ENCODE measurements around the gene ASTN2.

The ASTN2 gene

GRCh38 chr9:116789081-116789480 is 625.8 kb downstream of the ASTN2 start:
- DNase-seq: no peak

GRCh38 chr9:116786737-116787136 is 628.1 kb downstream of the ASTN2 start:
- DNase-seq: no peak

DNA sequence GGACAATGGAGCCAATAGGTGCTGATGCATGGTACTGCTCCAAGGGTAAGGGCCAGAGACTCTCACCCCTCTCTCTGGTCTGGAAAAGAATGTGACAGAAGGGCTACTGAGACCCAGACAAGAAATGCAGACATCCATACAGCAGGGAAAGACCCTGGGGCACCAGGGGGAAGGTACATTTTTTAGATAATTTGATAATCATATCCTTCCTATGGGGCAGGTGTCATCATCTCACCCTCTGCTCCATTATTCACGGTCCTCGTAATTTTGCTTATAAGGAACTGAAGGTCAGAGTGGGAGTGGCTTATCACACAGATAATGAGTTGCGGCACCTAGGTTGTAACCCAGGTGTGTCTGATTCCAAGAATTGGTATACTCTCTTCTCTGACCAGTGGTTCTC is 637.7 kb downstream of the ASTN2 start:
- DNase-seq: no peak

- DNase-seq: no peak
These were observed 640.3 kb downstream of the ASTN2 start for GRCh38 chr9:116774421-116775180.

DNA sequence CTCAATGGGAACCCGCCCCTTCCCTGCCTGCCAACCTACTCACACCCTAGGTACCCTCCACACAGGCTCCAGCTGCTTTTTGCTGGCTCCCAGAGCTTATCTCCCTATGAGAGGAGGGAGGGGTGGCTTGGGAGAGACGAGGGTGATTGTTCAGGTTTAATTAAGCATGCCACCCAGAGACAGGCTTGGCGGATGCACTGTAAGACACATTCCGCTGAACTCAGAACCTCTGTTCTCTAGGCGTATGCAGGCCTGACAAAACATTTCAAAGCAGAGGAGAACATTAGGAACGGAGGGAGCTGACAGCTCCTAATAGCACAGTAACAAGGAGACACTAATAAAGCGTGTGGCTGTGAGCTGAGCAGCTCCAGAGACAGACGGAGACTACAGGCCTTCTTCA is 647.6 kb downstream of the ASTN2 start:
- peak; percentile 19 for DNase-seq

DNA sequence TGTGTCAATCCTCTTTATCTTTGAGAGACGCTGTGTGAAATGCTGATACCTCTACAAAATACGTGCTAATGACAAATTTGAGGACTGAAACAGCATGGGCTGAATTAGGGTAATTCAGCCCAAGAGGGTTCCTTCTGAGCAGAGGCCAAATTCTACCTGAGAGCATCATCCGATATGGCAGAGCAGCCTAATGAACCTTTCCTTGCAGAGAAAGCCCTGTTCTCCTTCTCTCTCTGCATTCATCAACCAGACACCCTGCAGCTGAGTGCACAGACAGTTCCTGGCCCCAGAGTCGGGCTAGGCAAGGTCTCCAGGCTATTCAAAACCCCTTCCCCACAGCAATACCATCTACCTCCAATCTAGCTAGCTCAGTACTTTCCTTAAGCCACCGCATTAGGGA is 649.8 kb downstream of the ASTN2 start:
- DNase-seq: no peak

DNA sequence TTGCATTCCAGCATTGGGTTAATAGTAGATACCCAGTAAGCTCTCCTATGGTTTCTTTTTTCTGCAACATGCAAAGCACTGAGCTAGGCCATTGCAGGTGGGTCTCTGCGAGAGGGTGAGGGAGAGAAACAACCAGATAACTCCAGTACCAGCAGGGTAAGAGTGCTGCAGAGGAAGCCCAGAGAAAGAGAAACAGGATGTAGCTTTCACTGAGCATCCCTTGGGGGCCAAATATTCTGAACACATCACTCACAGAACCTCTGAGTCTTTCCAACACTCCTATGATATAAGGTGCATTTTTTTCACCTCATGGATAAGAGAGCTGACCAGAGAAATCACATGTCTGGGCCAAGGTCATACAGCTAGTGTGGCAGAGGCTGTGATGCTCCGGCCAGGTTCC is 651.1 kb downstream of the ASTN2 start:
- DNase-seq: no peak

- no peak for DNase-seq
These were observed 654.2 kb downstream of the ASTN2 start for GRCh38 chr9:116760636-116761035.

DNA sequence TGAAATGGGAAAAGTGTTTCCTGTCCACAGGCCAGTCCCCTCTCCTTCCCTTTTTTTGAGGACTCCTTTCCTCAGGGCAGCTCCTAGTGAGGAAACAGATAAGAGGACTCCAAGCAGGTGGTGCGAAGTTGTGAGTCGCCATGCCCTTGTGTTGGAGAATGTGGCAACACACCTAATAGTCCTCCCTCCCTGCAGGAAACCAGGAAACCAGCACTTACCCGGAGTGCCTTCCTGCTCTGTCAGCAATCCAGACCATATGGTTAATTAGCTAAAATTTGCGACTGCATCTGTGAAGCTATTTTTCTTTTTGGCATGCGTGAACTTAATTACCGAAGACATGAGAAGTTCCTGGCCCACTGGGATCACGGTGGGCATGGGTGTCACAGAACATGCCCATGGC is 657.8 kb downstream of the ASTN2 start:
- DNase-seq: no peak

- DNase-seq: no peak
These were observed 661.5 kb downstream of the ASTN2 start for GRCh38 chr9:116753389-116753788.

DNA sequence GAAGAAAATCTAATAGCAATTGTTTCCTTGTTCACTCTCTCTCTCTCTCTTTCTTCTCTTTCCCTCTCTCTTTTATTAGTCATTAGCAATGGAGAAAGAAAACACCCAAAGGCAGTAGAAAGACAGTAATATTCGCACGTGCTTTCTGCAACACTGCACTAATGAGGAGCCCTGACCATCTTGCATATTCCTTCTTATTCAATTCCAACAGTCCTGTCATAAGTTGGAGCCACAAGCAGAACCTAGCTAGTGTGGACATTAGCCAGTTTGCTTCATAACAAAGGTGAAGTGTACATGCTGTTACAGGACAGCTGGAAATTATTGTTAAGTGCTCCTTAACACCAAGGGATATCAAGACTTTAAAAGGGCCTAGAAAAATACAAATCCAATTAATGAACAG is 664.3 kb downstream of the ASTN2 start:
- DNase-seq: no peak

- no peak for DNase-seq
These were observed 665.1 kb downstream of the ASTN2 start for GRCh38 chr9:116749772-116750171.

GRCh38 chr9:116749176-116749575 is 665.7 kb downstream of the ASTN2 start:
- DNase-seq: no peak

DNA sequence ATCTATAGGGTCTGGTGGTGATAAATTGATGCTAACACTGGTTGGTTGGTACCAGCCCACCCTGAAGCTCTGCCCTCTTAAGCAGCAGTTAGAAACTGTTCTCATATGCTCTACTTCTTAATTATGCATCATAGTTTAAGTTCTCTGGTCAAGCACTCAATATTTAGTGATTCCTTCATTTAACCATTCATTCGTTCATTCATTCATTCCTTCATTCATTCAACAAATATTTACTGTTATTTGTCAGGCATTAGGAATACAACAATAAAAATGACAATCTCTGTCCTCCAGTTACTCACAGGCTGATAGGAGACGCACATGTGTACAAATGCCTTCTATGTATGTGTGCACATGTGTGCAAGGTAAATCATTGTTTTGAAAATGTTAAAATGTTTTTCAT is 673.1 kb downstream of the ASTN2 start:
- no peak for DNase-seq

GRCh38 chr9:116741086-116741740 is 673.6 kb downstream of the ASTN2 start:
- DNase-seq: no peak

- DNase-seq: peak; percentile 89
These were observed 677.7 kb downstream of the ASTN2 start for GRCh38 chr9:116737152-116737546.

- no peak for DNase-seq
These were observed 678.3 kb downstream of the ASTN2 start for GRCh38 chr9:116736399-116737151.

DNA sequence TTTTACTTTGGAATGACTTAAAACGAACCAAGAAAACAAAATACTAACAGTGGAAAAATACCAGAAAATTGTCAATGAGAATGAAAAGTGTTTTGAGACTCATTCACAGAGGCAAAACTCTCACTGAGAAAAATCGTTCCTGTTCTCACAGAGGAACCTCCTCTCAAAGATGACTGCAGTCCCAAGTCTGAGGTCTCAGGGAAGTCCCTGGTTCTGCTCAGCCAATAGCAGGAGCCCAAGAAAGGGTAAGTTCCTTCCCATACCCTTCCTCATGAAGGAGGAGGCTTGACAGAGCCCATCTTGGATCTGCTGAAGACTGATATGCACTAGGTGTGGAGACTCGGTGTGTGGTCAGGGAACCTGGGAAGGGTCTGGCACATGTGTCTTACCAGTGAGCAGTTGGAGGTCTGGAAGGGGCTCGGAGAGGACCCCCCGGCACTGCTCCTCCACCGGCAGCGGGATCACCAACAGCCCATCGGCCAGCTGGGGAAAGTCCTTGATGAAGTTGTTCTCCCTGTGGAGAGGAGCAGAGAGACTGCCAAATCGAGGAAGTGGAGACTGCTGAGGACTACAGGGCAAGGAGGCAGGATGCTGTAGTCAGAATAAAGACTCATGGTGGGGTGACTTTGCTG is 681.7 kb downstream of the ASTN2 start:
- DNase-seq: no peak

- no peak for DNase-seq
These were observed 688.3 kb downstream of the ASTN2 start for GRCh38 chr9:116726602-116727001.

GRCh38 chr9:116724123-116724522 is 690.7 kb downstream of the ASTN2 start:
- DNase-seq: no peak

GRCh38 chr9:116721944-116722343 is 692.9 kb downstream of the ASTN2 start:
- DNase-seq: no peak

- DNase-seq: no peak
These were observed 693.4 kb downstream of the ASTN2 start for GRCh38 chr9:116721411-116721810.

DNA sequence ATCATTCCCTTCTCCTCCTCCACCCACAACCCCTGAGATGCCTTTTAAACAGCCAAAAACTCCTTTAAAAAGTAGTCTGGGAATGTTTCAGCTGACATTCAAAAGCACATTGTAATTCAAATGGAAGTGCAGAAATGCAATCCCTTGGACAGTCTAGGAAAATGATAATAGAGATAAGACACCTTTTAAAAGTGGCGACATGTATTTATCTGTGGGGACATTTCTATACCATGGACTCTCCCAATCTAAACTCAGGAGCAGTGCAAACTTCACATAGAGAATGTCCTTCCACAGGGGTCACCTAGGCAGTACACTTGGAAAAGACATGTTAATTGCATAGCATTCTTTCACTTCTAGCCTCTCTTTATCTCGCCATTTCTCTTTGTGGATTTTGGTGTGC is 694.7 kb downstream of the ASTN2 start:
- DNase-seq: no peak

DNA sequence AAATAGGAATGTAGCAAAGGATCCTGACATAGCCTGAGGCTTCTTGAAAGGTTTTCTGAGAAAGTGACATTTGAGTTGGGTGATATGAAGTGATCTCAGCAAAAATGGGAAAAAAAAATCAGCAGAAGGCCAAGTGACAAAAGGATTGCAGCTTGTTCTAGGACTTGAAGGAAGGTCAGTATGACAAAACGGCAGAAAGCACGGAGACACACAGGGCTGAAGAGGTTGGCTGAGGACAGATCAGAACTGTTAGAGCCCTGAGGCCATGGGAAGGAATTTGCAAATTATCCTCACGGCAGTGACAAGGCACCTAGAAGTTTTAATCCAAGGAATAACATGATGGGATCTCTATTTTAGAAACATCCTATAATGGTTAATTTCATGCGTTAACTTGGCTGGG is 696.7 kb downstream of the ASTN2 start:
- no peak for DNase-seq
